ENCODE measurements around the gene NCCRP1. TPM values are rescaled to one million over a fixed set of nuclear protein-coding genes. Genes with fewer than 3 reads are reported as not detected.

Gene NCCRP1
- total RNA-seq, 4 donors from 2014 or later = 0.45 to 0.81 (median 0.78) TPM; not detected in 1

DNA sequence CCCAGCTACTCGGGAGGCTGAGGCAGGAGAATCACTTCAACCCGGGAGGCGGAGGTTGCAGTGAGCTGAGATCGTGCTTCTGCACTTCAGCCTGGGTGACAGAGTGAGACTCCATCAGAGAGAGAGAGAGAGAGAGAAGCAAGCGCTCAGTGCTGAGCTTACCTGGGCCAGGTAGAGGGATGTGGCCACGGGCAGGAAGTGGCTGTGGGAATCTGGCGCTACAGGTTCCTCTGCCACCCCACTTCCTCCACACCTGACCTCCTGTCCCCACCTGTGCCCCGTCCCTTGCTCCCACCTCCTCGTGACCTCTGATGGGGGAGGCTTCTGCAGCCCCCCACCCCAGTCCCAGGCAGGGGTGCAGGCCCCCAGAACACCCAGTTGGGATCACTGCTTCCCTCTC, 1.0 kb upstream of the NCCRP1 start:
- no peak overlapping the region for H3K27ac ChIP-seq

DNA sequence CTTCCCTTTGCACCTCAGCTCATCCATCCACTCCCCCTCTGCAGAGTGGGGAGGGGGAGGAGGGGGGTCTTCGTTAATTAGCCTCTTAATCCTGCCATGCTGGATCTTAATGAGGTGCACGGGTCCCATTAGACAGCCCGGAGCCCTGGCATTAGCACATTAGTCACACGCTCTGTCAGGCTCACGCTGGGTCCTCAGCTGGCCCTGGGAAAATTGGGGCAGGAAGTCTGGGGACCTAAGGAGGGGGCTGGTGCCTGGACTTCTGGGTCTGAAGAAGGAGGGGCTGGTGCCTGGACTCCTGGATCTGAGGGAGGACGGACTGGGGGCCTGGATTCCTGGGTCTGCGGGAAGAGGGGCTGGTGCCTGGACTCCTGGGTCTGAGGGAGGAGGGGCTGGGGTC, 444 bp upstream of the NCCRP1 start:
- no peak overlapping the region for H3K4me3 ChIP-seq (replicated peaks in 1 of 3)
- TF ChIP-seq CTCF (IDR thresholded peaks at IDR 0.05) (no peak), POLR2A (IDR thresholded peaks at IDR 0.05) (no peak)
- no peaks in the 10 kb centered on the region for H3K9me3 ChIP-seq
- WGBS, 2 donors = 52 to 54% methylated on average over 7 of the region's 7 CpGs
- peaks cover 0 to 30% of the 10 kb centered on the region in 2 donors for H3K4me1 ChIP-seq
- no peaks in the 10 kb centered on the region for H3K36me3 ChIP-seq
- DNase-seq = no peak
- intact Hi-C loops (cut with DNase I) = no loop called here
- no peak overlapping the region for H3K27ac ChIP-seq
- H3K27me3 ChIP-seq = no peaks in the 10 kb centered on the region

More for the DNA sequence above, 1.0 kb upstream of the NCCRP1 start:
- Histone ChIP-seq H3K27me3 (no peaks in the 10 kb centered on the region), H3K4me1 (peaks cover 0 to 30% of the 10 kb centered on the region in 2 donors), H3K9me3 (no peaks in the 10 kb centered on the region), H3K4me3 (replicated peaks in 1 of 3) (no peak overlapping the region), H3K36me3 (no peaks in the 10 kb centered on the region)
- no peak for DNase-seq
- intact Hi-C loops (cut with DNase I) = no loop called here
- no peak for TF ChIP-seq POLR2A (IDR thresholded peaks at IDR 0.05)
- no peak for TF ChIP-seq CTCF (IDR thresholded peaks at IDR 0.05)
- WGBS, 2 donors = 50 to 51% methylated on average over 9 of the region's 9 CpGs

DNA sequence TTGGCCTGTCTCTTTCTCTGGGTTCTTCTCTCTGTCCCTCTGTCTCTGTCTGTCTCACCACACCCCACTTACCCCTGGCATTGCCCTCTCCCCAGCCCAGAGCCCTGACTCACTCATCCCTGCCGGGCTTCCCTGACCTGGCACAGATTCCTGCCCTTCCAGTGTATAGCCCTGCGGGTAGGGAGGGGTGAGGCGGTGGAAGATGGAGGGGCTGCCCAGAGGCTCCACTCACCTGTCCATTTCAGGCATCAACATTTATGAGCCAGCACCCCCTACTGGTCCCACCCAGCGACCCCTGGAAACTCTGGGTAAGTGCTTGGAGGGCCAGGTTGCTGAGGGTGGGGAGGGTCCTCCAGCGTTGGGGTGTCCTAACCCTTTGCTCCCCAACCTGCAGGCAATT, 1.0 kb downstream of the NCCRP1 start:
- H3K36me3 ChIP-seq = no peaks in the 10 kb centered on the region
- intact Hi-C loops (cut with DNase I) = no loop called here

DNA sequence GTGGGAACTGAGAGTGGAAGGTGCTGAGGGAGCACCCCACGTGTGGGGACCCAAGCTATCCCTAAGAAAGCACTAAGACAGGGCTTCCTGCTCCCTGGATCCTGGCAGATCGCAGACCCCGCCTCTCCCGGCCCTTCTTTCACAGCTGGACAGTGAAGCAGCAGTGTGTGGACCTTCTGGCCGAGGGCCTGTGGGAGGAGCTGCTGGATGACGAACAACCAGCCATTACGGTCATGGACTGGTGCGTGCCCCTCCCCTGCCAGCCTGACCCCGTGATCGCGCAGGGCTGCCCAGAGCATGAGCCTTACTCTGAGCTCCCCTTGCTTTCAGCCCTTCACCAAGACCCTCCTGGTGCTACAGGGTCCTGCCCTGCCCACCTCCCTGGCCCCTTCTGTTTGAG, 2.3 kb downstream of the NCCRP1 start:
- 16 to 38% methylated on average over 5 to 6 of the region's 11 CpGs for WGBS, 2 donors
- DNase-seq = peak; percentile 87
- H3K27ac ChIP-seq = peak overlapping the region in 1 of 3 donors; percentile 52
- peaks cover 13% of the 10 kb centered on the region for H3K27me3 ChIP-seq
- H3K36me3 ChIP-seq = no peaks in the 10 kb centered on the region
- no peak overlapping the region for H3K4me3 ChIP-seq (replicated peaks in 1 of 3)
- no peaks in the 10 kb centered on the region for H3K9me3 ChIP-seq
- H3K4me1 ChIP-seq = peaks cover 0 to 25% of the 10 kb centered on the region in 2 donors
- intact Hi-C loops (cut with DNase I) = no loop called here
- TF ChIP-seq POLR2A (IDR thresholded peaks at IDR 0.05) = peak in 1 of 2 donors; percentile 20
- no peak for TF ChIP-seq CTCF (IDR thresholded peaks at IDR 0.05)

More for the DNA sequence above, 1.0 kb downstream of the NCCRP1 start:
- H3K27me3 ChIP-seq = peaks cover under 1% of the 10 kb centered on the region
- 49 to 58% methylated on average over 5 of the region's 5 CpGs for WGBS, 2 donors
- DNase-seq = no peak
- no peaks in the 10 kb centered on the region for H3K9me3 ChIP-seq
- H3K4me1 ChIP-seq = peaks cover 0 to 30% of the 10 kb centered on the region in 2 donors
- no peak for TF ChIP-seq CTCF (IDR thresholded peaks at IDR 0.05)
- no peak for TF ChIP-seq POLR2A (IDR thresholded peaks at IDR 0.05)
- H3K27ac ChIP-seq = no peak overlapping the region
- H3K4me3 ChIP-seq (replicated peaks in 1 of 3) = no peak overlapping the region

DNA sequence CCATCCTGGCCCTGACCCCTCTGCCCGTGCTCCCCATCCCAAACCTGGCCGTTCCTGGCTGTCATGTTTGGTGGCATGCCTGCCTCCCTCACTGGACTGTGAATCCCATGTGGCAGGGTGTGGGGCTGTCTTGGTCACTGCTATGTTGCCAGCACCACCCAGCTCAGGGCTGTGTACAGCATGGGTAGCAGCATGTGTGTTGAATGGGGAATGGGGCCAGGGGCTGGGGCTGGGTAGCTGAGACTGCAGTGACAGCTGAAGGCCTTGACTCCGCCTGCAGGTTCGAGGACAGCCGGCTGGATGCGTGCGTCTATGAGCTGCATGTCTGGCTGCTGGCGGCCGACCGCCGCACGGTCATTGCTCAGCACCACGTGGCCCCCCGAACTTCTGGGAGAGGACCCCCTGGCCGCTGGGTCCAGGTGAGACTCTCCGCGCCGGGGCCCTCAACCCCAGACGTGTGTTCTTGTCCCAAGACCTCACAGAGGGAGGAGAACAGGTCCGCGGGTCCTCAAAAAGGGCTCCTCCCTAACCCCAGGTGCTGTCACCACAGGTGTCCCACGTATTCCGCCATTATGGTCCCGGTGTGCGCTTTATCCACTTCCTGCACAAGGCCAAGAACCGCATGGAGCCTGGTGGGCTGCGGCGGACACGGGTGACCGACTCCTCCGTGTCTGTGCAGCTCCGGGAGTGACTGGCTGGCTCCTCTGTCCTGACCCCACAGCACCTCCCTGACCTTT, 3.5 kb downstream of the NCCRP1 start:
- H3K36me3 ChIP-seq = no peaks in the 10 kb centered on the region
- no peak overlapping the region for H3K4me3 ChIP-seq (replicated peaks in 1 of 3)
- DNase-seq = no peak
- no peaks in the 10 kb centered on the region for H3K9me3 ChIP-seq
- TF ChIP-seq CTCF (IDR thresholded peaks at IDR 0.05) = no peak
- TF ChIP-seq POLR2A (IDR thresholded peaks at IDR 0.05) = no peak
- peaks cover 0 to 22% of the 10 kb centered on the region in 2 donors for H3K4me1 ChIP-seq
- intact Hi-C loops (cut with DNase I) = no loop called here
- peaks cover 14% of the 10 kb centered on the region for H3K27me3 ChIP-seq
- H3K27ac ChIP-seq = no peak overlapping the region
- WGBS, 2 donors = 78 to 84% methylated on average over 16 to 18 of the region's 32 CpGs

All from thyroid gland (tissue), 4 donors.